GM12873 (cell line): ENCODE data around the gene DPP6.

ENCODE experiments used
- TF ChIP-seq, protein P1 (sequence below): IDR thresholded peaks from 2 replicates; pipeline ENCODE4 v1.5.1; 2012; ENCODE audit warnings: low read depth, mild to moderate bottlenecking, moderate library complexity, low read length, control low read depth; ENCODE audit not compliant: insufficient read depth; ENCODE audit errors: missing control alignments

Gene DPP6

DNA sequence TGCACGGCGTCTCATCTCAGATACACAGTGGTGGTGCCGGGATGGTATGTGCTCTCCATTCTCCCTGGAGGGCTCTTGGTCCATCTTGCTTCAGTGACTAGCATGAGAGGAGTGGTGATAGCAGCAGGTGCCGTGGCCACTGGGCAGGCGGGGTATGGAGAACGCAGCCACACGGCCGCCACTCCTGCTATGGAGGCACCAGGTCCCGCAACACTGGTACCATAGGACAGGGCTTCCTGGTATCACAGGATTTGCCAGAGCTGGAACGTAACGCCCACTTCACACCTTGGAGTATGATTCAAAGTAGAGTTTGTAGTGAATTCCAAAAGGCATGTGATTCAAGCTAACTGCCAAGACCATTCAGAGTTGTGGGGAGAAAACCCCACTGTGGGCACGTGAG lies 284.1 kb downstream of the DPP6 start:
- TF ChIP-seq, protein P1, sequence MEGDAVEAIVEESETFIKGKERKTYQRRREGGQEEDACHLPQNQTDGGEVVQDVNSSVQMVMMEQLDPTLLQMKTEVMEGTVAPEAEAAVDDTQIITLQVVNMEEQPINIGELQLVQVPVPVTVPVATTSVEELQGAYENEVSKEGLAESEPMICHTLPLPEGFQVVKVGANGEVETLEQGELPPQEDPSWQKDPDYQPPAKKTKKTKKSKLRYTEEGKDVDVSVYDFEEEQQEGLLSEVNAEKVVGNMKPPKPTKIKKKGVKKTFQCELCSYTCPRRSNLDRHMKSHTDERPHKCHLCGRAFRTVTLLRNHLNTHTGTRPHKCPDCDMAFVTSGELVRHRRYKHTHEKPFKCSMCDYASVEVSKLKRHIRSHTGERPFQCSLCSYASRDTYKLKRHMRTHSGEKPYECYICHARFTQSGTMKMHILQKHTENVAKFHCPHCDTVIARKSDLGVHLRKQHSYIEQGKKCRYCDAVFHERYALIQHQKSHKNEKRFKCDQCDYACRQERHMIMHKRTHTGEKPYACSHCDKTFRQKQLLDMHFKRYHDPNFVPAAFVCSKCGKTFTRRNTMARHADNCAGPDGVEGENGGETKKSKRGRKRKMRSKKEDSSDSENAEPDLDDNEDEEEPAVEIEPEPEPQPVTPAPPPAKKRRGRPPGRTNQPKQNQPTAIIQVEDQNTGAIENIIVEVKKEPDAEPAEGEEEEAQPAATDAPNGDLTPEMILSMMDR: no peak

GRCh38 chr7:154338701-154339506 lies 286.7 kb downstream of the DPP6 start:
- TF ChIP-seq, protein P1: no peak

GRCh38 chr7:154342971-154343633 lies 290.9 kb downstream of the DPP6 start:
- TF ChIP-seq, protein P1: no peak

DNA sequence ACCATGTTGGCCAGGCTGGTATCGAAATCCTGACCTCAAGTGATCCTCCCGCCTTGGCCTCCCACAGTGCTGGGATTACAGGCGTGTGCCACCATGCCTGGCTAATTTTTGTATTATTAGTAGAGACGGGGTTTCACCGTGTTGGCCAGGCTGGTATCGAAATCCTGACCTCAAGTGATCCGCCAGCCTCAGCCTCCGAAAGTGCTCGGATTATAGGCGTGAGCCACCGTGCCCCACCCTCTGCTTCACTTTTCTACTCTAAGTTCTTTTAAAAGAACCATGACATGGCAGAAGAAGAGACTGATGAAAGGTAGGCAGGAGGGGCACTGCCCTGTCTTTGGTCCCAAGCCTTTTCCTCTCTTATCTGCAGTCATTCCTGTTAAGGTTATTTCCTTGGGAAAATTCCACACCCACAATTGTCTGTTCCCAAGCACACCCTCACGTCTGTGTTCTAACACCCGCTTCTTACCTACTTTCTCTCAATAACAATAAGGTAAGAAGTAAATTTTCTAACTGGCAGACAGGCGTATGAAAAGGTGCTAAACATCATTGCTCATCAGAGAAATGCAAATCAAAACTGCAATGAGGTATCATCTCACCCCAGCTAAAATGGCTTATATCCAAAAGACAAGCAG lies 291.7 kb downstream of the DPP6 start:
- TF ChIP-seq, protein P1: no peak

DNA sequence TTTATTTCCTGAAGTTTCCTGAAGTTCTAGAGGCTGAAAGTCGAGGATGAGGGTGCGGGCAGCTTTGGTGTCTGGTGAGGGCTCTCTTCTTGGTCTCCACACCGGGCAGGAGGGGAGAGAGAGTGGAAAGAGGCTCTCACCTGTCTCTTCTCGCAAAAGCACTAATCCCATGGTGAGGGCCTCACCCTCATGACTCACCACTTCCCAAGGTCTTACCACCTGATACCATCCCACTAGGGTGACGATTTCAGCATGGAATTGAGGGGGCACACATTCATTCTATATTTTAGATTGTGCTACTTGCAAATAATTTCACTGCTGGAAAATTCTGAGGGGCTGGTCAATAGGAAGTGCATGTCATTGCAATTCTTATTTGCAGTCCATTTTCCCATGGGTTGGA lies 292.9 kb downstream of the DPP6 start:
- TF ChIP-seq, protein P1: no peak

GRCh38 chr7:154347700-154348266 lies 295.6 kb downstream of the DPP6 start:
- TF ChIP-seq, protein P1: no peak

DNA sequence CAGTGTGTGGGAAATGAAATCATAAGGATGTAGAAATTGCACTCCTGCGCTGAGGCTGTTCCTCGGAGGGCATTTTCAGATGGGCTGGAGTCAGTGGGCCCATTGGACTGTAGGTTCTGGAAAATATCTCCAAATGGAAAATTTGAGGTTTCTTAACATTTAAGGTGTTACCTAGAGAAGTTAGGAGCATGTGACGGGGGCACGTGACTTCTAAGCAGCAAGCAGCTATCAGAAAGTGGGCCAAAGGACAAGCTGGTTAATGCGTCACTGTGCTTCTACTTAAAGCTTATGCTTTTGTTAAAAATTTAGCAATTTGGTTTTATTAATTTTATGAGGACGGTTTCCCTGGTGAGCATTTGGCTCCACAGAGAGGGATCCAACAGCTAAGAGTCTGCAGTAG lies 298.7 kb downstream of the DPP6 start:
- TF ChIP-seq, protein P1: no peak
